Measurements from ENCODE around the gene SMPD3.

DNA sequence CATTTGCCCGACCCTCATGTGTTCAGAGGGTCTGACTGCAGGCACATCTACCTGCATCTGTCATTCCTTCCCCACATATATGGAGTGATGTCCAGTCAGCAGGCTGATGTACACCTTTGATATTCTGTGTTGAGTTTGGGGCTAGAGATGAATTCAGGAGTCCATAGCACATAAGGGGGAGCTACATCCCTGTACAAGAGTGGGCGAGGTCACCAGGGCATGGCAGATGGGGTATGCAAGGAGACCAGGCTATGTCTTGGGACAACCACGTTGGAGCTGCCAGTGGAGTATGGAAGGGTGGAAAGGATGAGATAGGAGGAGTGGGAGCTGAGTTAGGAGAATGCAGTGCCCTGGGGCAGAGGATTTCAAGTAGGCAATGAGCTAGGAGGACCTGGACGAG, 15.0 kb downstream of the SMPD3 start:
- TF ChIP-seq, protein P1, sequence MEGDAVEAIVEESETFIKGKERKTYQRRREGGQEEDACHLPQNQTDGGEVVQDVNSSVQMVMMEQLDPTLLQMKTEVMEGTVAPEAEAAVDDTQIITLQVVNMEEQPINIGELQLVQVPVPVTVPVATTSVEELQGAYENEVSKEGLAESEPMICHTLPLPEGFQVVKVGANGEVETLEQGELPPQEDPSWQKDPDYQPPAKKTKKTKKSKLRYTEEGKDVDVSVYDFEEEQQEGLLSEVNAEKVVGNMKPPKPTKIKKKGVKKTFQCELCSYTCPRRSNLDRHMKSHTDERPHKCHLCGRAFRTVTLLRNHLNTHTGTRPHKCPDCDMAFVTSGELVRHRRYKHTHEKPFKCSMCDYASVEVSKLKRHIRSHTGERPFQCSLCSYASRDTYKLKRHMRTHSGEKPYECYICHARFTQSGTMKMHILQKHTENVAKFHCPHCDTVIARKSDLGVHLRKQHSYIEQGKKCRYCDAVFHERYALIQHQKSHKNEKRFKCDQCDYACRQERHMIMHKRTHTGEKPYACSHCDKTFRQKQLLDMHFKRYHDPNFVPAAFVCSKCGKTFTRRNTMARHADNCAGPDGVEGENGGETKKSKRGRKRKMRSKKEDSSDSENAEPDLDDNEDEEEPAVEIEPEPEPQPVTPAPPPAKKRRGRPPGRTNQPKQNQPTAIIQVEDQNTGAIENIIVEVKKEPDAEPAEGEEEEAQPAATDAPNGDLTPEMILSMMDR (IDR thresholded peaks at IDR 0.05) = no peak
- TF ChIP-seq KDM1A (IDR thresholded peaks at IDR 0.05; ENCODE audit: low read depth) (no peak), FOSL2 (IDR thresholded peaks at IDR 0.05) (no peak), FOSL2 (CRISPR knock-in tag; IDR thresholded peaks at IDR 0.05) (no peak), ESRRA (IDR thresholded peaks at IDR 0.05; ENCODE audit: borderline replicate concordance, low read length) (no peak)
